Measurements from ENCODE around the gene NDST1. TPM values are rescaled to one million over a fixed set of nuclear protein-coding genes. Genes with fewer than 3 reads are reported as not detected.

NDST1 gene
- total and polyA plus RNA-seq, 2 donors (not counting 3 experiments of a cell fraction or from before 2014, with no cell fraction given) = 38.6 to 102 TPM

- dilution Hi-C loops (cut with MboI; ENCODE audit: extremely low pct_ligation_motif_present, low sequenced_read_pairs) = no loop called here
- DNase-seq (ENCODE audit: low read depth, low spot score) = no peak
These were observed 90.1 kb downstream of the NDST1 start for GRCh38 chr5:150598006-150598405.

GRCh38 chr5:150598821-150599273 lies 90.9 kb downstream of the NDST1 start:
- POLR2A ChIA-PET = no interaction called here
- TF ChIP-seq MAX (IDR thresholded peaks at IDR 0.05; ENCODE audit: insufficient read depth, insufficient read length) = no peak
- no peak for TF ChIP-seq EZH2 (IDR thresholded peaks at IDR 0.05; ENCODE audit: borderline replicate concordance, low read depth, low read length, severe bottlenecking)
- TF ChIP-seq GATA2 (IDR thresholded peaks at IDR 0.05; ENCODE audit: insufficient read depth, insufficient read length, low read depth, low read length) = no peak
- TF ChIP-seq MYC (IDR thresholded peaks at IDR 0.05; ENCODE audit: low read depth, low read length) = no peak
- Histone ChIP-seq H3K4me1 (ENCODE audit: control insufficient read depth, extremely low read depth, insufficient read depth, low read length) (peaks cover 41% of the 10 kb centered on the region), H3K4me2 (ENCODE audit: insufficient read depth, low read length) (no peak overlapping the region), H3K79me2 (ENCODE audit: control insufficient read depth, insufficient read depth, low read length) (no peaks in the 10 kb centered on the region), H2AFZ (ENCODE audit: low read depth, low read length) (no peak overlapping the region), H3K9me3 (replicated peaks; ENCODE audit: control insufficient read depth, insufficient read depth, low read length) (no peaks in the 10 kb centered on the region), H3K9ac (replicated peaks; ENCODE audit: extremely low read depth, insufficient read depth, low read length) (no peak overlapping the region), H3K9me1 (replicated peaks; ENCODE audit: control insufficient read depth, extremely low read depth, insufficient read depth, low read length) (no peaks in the 10 kb centered on the region), H3K27me3 (ENCODE audit: control insufficient read depth in 2 of 2, insufficient read depth in 2 of 2, low read length in 2 of 2) (no peaks in the 10 kb centered on the region), H3K27ac (ENCODE audit: insufficient read depth, low read depth, low read length) (no peak overlapping the region), H4K20me1 (replicated peaks; ENCODE audit: control insufficient read depth, extremely low read depth, insufficient read depth, low read length) (no peaks in the 10 kb centered on the region), H3K36me3 (ENCODE audit: control insufficient read depth in 2 of 2, extremely low read depth in 1 of 2, insufficient read depth in 2 of 2, low read length in 2 of 2) (no peaks in the 10 kb centered on the region), H3K4me3 (replicated peaks in 1 of 3; ENCODE audit: insufficient read depth in 1 of 3, low read depth in 1 of 3, low read length in 3 of 3) (no peak overlapping the region)
- intact Hi-C loops (cut with micrococcal nuclease) (no loop called here), dilution Hi-C loops (cut with MboI; ENCODE audit: extremely low pct_ligation_motif_present, low sequenced_read_pairs) (no loop called here)
- BruUV-seq (replicated peaks) = no TSS peak
- FAIRE-seq (no peak), DNase-seq (ENCODE audit: low read depth, low spot score) (no peak)
- CTCF ChIA-PET = no interaction called here

More at GRCh38 chr5:150598006-150598405, 90.1 kb downstream of the NDST1 start:
- no peaks in the 10 kb centered on the region for H3K79me2 ChIP-seq (ENCODE audit: control insufficient read depth, insufficient read depth, low read length)
- no TSS peak for BruUV-seq (replicated peaks)
- H3K4me3 ChIP-seq (replicated peaks in 1 of 3; ENCODE audit: insufficient read depth in 1 of 3, low read depth in 1 of 3, low read length in 3 of 3) = no peak overlapping the region
- CTCF ChIA-PET = no interaction called here
- no peak overlapping the region for H3K9ac ChIP-seq (replicated peaks; ENCODE audit: extremely low read depth, insufficient read depth, low read length)
- no peaks in the 10 kb centered on the region for H3K9me3 ChIP-seq (replicated peaks; ENCODE audit: control insufficient read depth, insufficient read depth, low read length)
- no peaks in the 10 kb centered on the region for H4K20me1 ChIP-seq (replicated peaks; ENCODE audit: control insufficient read depth, extremely low read depth, insufficient read depth, low read length)
- POLR2A ChIA-PET = no interaction called here
- H3K9me1 ChIP-seq (replicated peaks; ENCODE audit: control insufficient read depth, extremely low read depth, insufficient read depth, low read length) = no peaks in the 10 kb centered on the region
- TF ChIP-seq EZH2 (IDR thresholded peaks at IDR 0.05; ENCODE audit: borderline replicate concordance, low read depth, low read length, severe bottlenecking) = no peak
- no peak for TF ChIP-seq MYC (IDR thresholded peaks at IDR 0.05; ENCODE audit: low read depth, low read length)
- H2AFZ ChIP-seq (ENCODE audit: low read depth, low read length) = peak overlapping the region; percentile 4
- H3K27ac ChIP-seq (ENCODE audit: insufficient read depth, low read depth, low read length) = no peak overlapping the region
- intact Hi-C loops (cut with micrococcal nuclease) = no loop called here
- peaks cover 41% of the 10 kb centered on the region for H3K4me1 ChIP-seq (ENCODE audit: control insufficient read depth, extremely low read depth, insufficient read depth, low read length)
- peak; percentile 44 for FAIRE-seq
- H3K36me3 ChIP-seq (ENCODE audit: control insufficient read depth in 2 of 2, extremely low read depth in 1 of 2, insufficient read depth in 2 of 2, low read length in 2 of 2) = no peaks in the 10 kb centered on the region
- no peak overlapping the region for H3K4me2 ChIP-seq (ENCODE audit: insufficient read depth, low read length)
- H3K27me3 ChIP-seq (ENCODE audit: control insufficient read depth in 2 of 2, insufficient read depth in 2 of 2, low read length in 2 of 2) = no peaks in the 10 kb centered on the region

Measured in endothelial cell of umbilical vein (primary cell).